Activated CD8-positive, alpha-beta memory T cell treated with anti-CD3 and anti-CD28 coated beads, Interleukin-2, amount 50 U/mL, for 48 hours (primary cell): ENCODE results near the gene ERBB3.
"Not testable (repeated sequence)": the region's sequence is repeated elsewhere in the genome, so short reads cannot be mapped to it uniquely, and the experiment has no call there.

Source experiments
- DNase-seq: peaks from one replicate; pipeline ENCODE4 v3.0.0-alpha.2; 2020

The ERBB3 gene

DNA sequence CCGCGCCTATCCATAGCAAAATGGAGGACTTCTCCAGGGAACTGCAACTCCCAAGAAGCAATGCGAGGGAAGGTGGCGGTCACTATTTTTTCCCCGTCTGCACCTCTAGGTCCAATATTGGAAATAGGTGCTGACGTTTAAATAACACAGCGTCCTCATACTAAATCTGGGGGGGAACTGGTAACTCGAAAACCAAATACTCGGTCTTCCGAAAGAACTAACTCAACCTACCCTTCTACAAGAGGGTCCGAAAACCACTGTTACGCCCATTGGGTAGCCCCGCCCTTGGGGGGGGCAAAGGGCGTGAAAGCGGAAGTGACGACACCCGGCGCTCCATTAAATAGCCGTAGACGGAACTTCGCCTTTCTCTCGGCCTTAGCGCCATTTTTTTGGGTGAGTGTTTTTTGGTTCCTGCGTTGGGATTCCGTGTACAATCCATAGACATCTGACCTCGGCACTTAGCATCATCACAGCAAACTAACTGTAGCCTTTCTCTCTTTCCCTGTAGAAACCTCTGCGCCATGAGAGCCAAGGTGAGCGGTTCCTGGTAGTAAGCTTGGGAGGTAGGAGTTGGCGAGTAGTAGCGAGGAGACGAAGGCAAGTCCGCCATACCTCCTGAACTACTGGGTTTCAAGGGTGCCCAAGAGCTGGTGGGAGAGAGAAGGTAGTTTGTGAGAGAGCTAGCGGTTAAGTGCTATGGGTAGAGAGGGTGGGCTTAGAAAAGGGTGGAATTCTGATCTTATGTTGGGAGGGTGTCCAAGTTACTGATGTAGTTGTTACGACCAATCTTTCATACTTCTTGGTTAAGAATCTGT, 36.5 kb downstream of the ERBB3 start, which contains the start of gene RPL41:
RPL41 (plus strand) TSS at position 367 of the 815 bp plus-strand sequence.
- DNase-seq, result peak; percentile 97

DNA sequence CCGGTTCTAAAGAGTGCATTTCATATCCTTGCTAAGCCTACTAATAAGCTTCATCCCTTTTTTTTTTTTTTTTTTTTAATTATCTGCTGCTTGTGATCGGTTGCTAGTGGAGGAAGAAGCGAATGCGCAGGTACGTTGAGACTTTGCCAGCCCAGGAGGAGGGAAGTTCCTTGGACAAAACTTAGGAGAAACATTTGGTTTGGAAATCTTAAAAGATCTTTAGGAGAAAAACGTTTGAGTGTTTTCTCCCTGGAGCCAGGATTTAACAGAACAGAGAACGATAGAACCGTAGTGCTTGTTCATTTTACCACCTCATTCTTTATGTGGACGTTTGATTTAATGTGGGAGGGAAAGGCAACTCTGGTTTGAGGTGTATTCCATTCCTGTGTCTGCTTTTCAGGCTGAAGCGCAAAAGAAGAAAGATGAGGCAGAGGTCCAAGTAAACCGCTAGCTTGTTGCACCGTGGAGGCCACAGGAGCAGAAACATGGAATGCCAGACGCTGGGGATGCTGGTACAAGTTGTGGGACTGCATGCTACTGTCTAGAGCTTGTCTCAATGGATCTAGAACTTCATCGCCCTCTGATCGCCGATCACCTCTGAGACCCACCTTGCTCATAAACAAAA, 37.2 kb downstream of the ERBB3 start:
- DNase-seq, result not testable (repeated sequence)

DNA sequence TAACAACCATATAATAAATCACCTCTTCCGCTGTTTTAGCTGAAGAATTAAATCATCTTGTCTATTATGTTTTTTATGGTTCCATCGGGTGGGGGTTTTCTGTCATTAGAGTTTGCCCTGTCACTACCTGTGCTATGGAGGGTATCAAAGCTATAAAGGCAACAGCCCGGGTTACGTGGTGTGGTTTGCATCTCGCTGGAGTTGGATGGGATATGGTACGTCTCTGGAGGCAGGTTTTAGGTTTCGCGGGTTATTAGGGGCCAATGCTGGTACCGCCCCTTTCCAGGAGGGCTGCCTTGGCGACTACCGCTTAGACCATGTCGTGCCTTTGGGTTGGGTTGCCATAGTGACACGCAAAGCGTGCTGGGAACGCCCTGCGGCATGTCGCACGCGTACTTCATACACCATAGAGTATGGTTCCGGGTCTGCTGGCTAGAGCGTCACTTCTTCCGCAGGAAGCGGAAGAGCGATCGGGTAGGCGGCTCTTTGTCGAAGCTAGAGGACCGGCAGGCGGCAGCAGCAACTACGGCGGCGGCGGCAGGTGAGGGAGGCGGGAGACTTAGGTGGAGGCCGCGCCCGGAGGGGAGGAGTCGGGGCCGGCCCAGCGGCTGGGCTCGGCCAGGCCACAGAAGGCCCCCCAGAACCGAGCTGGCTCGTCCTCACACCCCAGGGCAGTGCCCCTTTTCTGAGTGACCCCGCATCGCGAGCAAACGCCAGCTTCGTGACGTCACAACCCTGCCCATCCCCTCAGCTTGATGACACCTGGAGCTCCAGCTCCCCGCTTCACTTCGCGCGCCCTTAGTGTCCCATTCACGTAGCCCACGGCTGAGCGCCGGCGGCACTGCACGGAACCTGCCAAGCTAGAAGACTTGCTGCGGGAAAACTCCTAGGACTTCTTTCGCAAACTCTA, 38.1 kb downstream of the ERBB3 start, which contains the start of gene ZC3H10:
ZC3H10 (plus strand) TSS at position 489 of the 910 bp plus-strand sequence. CDS start 2,297 bp downstream, outside the sequence.
- DNase-seq, result peak; percentile 99

DNA sequence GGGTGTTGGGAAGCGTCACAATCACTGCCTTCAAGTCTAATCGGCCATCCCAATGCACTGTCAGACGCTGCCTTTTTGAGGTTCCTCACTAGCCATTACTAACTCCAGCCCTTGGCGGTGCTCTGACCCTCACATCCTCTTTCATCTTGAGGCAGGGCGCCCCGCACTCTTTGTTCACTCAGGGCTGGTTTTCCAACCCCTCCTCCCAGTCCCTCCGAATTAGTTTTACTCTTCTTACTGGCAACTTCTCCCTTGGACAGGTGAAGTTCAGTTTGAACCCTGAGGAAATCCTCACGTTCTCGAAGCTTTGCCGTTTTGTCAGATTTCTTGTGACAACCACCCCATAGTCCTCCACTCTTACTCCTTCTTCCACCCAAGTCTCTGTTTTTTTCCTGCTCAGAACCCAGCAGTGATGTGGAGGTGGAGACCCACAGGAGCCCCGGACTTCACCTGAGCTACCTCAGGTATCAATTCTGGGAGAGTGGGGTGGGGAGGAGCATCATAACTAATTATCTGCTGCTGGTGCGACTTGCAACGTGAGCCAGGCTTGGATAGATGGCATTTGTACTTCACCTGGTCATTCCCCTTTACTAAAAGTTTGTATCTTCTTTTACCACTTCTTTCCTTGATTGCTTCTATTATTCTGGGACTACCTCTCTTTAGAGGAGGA, 38.9 kb downstream of the ERBB3 start:
- DNase-seq, result no peak

DNA sequence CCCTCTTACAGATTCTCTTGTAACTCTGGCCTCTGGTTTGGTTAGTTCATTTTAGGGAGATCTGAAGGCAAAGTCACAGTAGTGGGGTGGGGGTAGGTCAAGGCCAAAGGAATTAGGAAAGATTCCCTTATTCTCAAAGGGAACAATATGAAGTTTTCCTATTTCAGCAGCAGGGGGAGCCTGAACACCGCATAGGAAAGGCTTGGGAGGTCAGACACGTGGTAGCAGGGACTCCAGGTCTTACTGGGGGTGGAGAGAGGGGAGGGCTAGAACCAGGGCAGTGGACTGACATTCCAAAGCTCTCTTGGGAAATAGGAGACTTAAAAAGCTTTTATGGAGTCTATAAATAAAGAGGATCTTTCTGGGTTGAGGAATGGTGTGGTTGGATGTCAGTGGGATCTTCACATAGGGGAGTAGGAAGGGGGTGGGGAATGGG, 39.4 kb downstream of the ERBB3 start:
- peak; percentile 68 for DNase-seq

DNA sequence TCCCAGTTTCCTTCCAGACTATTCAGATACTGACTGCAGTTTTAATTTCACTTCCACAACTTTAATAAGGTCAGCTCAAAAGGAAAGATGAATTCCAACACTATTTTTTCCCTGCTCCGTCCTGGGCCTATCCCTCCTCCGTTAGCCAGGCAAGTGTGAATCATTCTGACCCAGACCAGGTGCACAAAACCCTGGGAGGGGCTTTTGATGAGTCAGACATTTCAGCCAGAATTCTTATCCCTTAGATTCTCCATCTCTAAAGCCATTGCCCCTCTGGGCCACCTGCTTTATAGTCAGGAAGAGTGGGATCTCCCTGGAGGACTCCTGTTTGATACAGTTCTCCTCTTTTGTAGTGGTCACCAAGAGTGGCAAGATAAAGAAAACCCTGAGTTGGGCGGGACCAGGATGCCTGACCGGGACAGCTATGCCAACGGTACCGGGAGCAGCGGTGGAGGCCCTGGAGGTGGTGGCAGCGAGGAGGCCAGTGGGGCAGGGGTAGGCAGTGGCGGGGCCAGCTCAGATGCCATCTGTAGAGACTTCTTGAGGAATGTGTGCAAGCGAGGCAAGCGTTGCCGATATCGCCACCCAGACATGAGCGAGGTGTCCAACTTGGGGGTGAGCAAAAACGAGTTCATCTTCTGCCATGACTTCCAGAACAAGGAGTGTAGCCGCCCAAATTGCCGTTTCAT, 40.3 kb downstream of the ERBB3 start:
- no peak for DNase-seq

DNA sequence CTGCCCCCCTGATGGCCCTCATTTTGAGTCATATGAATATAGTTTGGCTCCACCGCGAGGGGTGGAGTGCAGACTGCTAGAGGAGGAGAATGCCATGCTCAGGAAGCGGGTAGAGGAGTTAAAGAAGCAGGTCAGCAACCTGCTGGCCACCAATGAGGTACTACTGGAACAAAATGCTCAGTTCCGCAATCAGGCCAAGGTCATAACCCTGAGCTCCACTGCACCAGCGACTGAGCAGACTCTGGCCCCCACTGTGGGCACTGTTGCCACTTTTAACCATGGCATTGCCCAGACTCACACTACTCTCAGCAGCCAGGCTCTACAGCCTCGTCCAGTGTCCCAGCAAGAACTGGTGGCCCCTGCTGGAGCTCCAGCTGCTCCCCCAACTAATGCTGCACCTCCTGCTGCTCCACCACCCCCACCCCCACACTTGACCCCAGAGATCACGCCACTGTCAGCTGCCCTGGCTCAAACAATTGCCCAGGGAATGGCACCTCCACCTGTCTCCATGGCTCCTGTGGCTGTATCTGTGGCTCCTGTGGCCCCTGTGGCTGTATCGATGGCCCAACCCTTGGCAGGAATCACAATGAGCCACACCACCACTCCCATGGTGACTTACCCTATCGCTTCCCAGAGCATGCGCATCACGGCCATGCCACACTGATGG, 41.4 kb downstream of the ERBB3 start:
- no peak for DNase-seq

DNA sequence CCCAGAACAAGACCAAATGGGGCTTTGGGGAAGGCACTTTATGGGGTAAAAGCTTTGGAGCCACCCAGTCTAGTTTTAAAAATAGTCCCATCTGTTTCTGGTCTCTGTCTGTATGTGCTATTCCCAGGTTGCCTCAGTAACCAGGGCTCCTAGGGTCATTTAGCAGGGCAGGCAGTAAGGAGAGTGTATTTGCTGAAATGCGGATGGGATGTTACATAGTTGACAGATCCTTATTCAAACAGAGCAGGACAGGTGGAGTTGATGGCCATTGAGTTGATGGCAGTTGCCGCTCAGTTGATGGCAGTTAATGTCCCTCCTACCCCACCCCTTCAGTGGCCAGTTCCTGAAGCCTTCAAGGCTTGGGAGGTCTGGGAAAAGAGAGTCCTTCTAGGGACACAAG, 42.7 kb downstream of the ERBB3 start:
- no peak for DNase-seq

DNA sequence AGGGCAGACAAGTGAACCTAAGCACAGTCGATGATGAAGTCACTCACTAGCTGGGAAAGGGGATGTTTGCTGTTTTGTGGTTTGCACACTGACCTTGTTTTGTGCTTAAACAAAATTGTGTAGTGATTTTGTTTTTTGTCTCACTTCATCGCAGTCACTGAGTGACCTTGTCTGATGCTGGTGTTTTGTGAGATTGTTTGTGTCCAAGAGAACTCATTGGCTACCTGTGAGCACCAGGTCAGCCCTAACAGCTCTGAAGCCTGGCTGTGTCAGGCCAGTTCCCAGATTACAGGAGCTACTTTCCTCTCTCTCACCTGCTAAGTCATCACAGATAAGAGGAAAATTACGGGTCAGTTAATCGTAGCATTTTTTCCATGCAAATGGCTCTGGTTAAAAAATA, 44.2 kb downstream of the ERBB3 start:
- no peak for DNase-seq

DNA sequence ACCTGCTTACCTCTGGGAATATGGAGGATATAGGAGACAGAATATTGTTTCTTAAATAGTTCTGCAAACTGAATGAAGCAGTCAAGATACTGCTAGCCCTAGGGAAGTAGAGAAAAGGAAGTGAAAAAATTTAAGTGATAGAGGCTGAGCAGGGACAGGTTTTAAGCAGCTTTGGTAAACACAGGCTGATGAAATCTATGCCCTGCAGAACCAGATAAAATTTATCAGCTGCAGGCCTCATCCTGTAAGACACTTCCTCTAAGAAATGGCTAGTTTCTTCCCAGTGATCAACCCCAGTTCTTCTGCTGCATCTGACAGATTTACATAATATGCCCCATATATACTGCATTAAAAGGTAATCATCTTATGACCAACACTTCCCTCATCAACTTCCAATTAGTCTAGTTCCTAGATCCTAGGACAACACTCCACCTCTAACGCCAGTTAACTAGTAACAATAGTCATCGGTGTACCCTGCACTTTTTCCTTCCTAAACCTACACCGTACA, 46.8 kb downstream of the ERBB3 start:
- no peak for DNase-seq

DNA sequence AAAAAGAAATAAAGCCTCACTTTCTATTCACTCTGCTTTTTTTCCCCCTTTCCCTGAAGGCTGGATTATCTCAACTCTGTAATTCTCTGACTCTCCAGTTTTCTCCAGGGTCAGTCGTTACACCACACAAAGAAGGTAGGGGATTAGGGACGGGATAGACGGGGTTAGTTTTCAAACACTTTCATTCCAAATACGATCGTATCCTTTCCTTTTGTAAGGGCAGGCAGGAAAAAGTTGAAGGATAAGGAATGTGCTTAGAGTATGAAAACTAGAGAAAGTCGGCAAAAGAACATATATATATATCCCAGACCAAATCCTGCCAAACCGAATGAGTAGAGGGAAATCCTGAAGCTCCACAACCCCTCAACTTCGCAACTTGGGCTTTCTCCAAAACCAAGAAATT, 47.5 kb downstream of the ERBB3 start:
- no peak for DNase-seq

DNA sequence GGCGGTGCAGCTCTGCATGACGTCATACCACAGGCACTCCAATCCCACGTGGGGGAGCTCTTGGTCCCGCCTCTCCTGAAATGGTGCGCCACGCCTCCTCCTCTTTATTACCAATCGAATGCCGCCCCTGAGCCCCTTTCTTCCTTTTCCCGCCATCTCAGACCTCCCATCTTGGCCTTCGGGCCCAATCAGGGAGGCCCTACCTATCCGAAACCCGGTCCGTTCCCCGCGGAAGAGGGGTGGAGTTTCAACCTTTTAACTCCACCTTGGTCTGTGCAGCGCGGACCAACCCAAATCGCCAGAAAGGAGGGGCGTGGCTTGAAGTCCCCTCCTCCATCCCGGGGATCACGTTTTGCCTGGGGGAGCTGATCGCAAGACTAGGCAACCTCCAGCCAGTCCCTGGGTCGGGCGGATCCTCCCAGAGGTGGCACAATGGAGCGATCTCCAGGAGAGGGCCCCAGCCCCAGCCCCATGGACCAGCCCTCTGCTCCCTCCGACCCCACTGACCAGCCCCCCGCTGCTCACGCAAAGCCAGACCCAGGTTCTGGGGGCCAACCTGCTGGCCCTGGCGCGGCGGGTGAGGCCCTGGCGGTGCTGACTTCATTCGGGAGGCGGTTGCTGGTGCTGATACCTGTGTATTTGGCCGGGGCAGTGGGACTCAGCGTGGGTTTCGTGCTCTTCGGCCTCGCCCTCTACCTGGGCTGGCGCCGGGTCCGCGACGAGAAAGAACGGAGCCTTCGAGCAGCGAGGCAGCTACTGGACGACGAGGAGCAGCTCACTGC, 48.1 kb downstream of the ERBB3 start, which contains the start of gene ESYT1:
ESYT1 (plus strand) TSS at position 380 of the 782 bp plus-strand sequence; CDS start at position 433, 53 bp downstream.
- peak; percentile 93 for DNase-seq

DNA sequence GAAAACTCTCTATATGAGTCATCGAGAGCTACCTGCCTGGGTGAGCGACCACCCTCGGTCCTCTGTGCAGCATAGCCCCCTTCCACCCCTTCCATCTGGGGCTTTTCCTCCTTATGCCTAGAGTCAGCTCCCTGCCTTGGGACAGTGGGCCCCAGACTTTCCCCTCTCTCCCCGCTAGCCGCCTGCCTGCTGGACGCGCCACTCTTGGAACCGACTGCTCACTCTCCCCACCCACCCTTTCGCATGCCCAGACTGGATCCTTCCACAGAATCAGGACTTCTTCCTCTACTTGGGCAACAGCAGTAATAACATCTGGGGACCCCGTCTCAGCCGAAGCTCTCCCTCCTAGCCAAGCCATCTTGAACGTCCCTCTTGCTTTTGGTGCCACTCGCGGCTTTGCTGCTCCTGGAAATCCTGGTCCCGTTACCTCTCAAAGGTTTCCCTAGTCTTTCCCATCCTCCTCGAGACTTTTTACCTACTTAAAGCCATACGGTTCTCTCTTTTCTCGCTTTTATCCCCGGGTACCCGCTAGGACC, 48.8 kb downstream of the ERBB3 start:
- no peak for DNase-seq

DNA sequence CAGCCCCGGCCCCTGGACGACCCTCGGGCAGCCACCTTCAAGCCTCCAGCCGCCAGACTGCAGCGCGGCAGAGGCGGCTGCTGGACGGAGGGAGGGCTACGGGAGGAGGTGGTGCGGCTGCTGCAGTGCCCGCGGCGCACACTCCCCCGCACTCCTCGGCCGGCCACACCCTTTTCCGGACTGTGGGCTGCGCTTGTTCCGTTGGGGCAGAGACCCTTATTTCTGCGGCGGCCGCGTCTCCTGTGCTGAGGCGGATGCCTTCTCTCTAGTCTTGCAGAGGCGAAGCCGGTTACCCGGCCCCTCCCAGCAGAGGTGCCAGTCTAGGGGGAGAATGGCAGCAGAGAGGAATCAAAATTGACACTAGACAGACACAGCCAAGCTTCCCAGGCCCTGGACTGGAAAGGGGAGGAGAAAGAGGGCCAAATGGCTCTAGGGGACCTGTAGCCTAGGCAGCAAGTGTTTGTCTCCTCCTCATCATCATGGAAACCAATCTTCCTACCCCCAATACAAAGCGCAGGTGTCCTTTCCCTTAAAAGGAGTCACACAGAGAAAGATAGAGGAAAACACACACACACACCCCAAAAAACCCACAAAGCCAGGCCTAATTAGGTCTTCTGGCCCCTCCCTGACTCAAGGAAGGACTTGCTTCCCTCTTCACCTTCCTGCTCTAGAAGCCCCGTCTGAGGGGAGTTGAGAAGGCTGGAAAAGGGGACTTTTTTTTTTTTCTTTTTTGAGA, 49.4 kb downstream of the ERBB3 start:
- DNase-seq, result peak; percentile 87

DNA sequence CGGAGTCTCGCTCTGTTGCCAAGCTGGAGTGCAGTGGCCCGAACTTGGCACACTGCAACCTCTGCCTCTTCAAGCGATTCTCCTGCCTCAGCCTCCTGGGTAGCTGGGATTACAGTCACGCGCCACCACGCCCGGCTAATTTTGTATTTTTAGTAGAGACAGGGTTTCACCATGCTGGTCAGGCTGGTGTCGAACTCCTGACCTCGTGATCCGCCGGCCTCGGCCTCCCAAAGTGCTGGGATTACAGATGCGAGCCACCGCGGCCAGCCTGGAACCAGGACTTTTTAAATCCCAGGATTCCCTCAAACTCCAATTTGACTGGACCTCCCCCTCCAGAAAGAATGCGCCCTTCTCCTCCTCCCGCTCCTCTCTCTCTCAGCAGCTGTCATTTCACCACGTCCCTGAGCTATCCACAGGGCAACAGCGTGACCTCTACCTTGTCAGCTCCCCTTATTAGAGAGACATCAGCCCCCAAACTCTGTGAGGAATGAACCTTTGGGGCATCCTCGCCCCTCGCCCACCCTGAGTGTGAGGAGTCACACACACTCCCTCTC, 50.1 kb downstream of the ERBB3 start:
- no peak for DNase-seq

DNA sequence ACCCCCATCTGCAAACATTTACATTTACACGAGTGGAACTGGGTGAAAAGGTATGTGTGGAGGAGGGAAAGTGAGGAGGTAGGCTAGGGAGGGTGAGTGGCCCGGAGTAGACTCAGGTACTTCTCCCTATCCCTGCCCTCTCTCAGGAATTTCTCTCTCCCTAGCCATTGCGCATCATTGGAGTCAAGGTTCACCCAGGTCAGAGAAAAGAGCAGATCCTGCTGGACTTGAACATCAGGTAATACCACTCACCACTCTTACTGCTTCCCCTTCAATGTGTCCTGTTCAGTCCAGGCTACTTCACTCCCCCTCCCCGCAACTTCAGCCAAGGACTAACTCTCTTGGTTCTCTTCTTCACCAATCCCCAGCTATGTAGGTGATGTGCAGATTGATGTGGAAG, 50.9 kb downstream of the ERBB3 start:
- DNase-seq, result no peak

DNA sequence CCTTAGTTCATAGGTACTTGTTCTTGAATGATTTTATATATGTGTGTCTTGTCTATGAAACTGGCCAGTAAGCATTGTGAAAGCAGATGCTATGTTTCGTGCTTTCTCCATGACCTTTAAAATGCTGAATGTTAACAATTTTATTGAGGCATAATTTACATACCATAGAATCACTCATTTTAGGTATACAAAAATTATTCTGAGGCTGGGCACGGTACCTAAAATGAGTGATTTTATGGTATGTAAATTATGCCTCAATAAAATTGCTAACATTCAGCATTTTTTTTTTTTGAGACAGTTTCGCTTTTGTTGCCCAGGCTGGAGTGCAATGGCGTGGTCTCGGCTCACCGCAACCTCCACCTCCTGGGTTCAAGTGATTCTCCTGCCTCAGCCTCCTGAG, 54.9 kb downstream of the ERBB3 start:
- no peak for DNase-seq

DNA sequence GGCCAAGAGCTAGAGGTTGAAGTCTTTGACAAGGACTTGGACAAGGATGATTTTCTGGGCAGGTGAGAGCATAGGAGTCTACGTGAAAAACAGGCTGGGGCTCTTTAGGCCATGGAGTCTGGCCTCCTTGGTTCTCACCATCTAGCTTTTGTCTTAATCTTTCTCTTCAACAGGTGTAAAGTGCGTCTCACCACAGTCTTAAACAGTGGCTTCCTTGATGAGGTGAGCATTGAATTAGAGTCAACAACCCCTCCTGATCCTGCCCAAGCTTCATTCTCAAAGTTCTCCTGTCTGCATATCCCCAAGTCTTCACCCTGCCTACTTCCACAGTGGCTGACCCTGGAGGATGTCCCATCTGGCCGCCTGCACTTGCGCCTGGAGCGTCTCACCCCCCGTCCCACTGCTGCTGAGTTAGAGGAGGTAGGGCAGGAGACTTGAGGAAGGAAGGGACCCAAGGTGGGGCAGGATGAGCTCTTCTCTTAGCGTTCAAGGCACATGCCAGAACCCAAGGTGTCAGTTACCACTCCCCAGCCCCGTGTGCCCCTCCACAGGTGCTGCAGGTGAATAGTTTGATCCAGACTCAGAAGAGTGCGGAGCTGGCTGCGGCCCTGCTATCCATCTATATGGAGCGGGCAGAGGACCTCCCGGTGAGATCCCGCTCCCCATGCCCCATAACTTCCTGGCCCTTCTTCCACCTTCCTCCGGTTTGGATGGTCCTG, 58.0 kb downstream of the ERBB3 start:
- no peak for DNase-seq
